HG03045 (cell line): ENCODE data around the gene DLX2.

Source experiments
- ATAC-seq: cut with Tn5 transposase; IDR thresholded peaks from one replicate; pipeline ENCODE4 v1.9.1; 2021; ENCODE audit warnings: mild to moderate bottlenecking, moderate library complexity; ENCODE audit not compliant: unreplicated experiment

DLX2 gene

DNA sequence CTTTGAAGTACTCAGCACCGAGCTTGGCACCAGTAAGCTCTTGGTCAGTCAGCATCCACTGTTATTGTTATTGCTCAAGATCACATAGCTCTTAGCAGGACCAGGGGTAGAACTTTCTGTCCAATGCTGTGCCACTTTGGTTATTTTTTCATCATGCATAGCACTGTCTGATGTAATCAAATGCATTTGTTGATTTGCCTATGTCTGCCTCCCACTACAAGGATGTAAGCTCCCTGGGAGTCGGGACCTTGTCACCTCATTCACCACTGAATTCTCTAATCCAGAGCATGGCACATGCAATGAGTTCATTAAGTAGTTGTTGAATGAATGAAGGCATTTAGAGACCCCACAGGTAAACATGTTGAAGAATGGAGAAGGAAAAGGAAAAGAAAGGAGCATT, 46.4 kb downstream of the DLX2 start:
- ATAC-seq, result no peak

GRCh38 chr2:172053486-172053885, 49.2 kb downstream of the DLX2 start:
- no peak for ATAC-seq

DNA sequence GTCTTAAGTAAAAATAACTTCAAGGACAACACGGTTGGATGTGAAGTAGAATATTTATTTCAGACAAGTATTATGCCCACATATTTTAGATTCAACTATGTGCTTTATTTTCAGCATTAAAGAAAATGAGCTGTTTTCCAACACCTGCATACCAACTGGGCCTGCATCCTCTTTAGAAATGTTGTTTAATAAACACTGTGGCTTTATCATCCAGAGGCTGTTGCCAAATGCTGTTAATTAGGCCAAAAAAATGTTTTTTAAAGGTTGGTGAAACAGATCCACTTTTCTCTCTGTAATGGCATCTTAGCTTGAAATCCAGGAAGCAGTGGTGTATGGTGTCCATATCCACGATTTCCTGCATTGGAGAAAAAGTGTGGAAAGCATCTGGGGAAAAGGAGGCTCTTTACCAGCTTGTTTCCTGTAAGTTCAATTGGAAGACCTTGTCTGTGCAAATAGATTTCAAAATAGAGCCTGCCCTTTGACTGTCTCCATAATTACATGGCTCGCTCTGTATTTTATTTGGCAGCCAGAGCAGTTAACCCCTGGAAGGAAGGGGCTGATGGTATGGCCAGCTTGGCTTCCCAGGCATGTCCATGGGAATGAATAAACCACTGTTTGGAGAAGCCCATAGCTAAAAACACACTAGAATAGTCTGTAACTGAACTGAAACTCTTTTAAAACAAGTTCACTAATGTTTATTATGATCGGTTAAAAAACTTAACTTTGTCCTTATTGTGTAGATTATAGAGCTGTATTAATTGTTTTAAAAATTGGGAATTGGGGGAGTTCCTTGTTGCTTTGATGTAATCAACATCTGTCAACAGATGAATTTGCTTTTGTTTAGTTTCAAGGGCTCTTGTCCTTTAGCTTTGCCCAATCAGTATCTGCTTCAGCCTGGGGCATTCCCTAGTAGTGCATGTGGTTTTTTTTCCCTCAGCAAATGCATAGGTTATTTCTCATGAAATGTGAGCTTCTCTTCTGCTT, 50.4 kb downstream of the DLX2 start:
- no peak for ATAC-seq

GRCh38 chr2:172050479-172051125, 52.1 kb downstream of the DLX2 start:
- ATAC-seq, result no peak

DNA sequence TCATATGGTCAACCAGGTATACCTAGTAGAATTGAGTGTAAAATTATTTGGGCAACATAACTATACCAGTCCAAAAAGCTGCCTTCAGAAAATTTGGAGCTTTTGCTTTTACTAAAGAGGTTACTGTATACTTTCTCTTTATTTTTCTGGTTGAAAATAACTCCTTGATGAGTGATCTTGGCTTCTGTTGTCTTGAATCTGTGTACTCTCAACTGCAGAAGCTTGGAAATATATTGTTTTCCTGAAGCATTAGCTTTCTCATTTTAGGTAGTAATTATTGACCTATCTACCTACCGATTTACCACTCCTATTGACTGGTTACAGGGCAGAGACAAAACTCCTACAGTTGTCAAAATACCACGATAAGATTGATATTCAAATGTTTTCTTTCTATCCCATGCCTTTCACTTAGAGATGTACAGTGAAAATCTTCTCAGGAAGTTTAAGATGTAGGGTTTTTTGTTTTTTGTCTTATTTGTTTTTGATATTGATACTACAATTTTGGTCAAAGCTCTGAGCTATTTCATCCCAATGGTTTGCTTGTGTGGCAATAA, 53.1 kb downstream of the DLX2 start:
- no peak for ATAC-seq
